Measurements from ENCODE around the gene TTC34.

DNA sequence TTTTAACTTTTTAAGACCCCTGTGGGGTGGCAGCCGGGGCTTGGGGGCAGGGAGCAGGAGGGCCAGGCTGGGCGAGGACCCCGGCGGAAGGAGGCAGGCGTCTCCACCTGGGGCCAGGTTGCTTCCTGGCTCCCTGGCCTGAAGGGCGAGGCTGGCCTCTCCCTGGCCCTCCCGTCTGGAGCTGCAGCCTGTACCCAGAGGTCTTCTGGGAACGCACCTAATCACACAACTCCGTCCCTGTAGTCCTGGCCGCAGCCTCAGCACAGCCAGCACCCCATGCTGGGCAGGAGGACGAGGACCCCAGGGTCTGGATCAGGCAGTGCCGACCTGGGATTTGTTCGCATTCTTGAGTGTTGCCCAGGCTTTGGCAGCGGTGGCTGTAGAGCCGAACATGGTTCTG is 14.1 kb upstream of the TTC34 start:
- no peak for TF ChIP-seq POLR2A (IDR thresholded peaks at IDR 0.05)
- TF ChIP-seq, protein P1, sequence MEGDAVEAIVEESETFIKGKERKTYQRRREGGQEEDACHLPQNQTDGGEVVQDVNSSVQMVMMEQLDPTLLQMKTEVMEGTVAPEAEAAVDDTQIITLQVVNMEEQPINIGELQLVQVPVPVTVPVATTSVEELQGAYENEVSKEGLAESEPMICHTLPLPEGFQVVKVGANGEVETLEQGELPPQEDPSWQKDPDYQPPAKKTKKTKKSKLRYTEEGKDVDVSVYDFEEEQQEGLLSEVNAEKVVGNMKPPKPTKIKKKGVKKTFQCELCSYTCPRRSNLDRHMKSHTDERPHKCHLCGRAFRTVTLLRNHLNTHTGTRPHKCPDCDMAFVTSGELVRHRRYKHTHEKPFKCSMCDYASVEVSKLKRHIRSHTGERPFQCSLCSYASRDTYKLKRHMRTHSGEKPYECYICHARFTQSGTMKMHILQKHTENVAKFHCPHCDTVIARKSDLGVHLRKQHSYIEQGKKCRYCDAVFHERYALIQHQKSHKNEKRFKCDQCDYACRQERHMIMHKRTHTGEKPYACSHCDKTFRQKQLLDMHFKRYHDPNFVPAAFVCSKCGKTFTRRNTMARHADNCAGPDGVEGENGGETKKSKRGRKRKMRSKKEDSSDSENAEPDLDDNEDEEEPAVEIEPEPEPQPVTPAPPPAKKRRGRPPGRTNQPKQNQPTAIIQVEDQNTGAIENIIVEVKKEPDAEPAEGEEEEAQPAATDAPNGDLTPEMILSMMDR (IDR thresholded peaks at IDR 0.05), result no peak

Measured in esophagus squamous epithelium (tissue), 4 donors.